Left colon (tissue), 2 donors: ENCODE results near the gene PDE7B. TPM values are rescaled to one million over a fixed set of nuclear protein-coding genes. Genes with fewer than 3 reads are reported as not detected.

Experiments
- ATAC-seq: fragments of 200-7000 bp; cut with Tn5 transposase; one replicate; pipeline ENCODE4 v1.9.1; 2020; ENCODE audit warnings: mild to moderate bottlenecking, moderate library complexity
- DNase-seq, 2 donors: peaks; one replicate each; pipeline ENCODE4 v3.0.0-alpha.2; 2020
- intact Hi-C, 2 donors: fragments of 100-400 bp; cut with DNase I in 1 of 2; cut with micrococcal nuclease in 1 of 2; formaldehyde crosslinking; loops; one replicate each; pipeline versions ENCODE4 v1.11.2 to v1.14.0; 2022; cut with DNase I, micrococcal nuclease
- total RNA-seq, 2 donors: library from RNA; stranded (reverse); fragmentation: NEBNext Ultra II Directional; extraction: Animal tissue kit (Norgen Biotek cat#: 25700); gene quantifications; one replicate each; pipeline ENCODE4 v1.2.1, GENCODE V29; 2021
- donor health status: DM: no; HTN: no; CAD: no.
- donor health status: DM: yes; HTN: yes; CAD: no.

Gene PDE7B
- total RNA-seq, 2 donors from 2014 or later: 1.4 to 2.5 TPM

DNA sequence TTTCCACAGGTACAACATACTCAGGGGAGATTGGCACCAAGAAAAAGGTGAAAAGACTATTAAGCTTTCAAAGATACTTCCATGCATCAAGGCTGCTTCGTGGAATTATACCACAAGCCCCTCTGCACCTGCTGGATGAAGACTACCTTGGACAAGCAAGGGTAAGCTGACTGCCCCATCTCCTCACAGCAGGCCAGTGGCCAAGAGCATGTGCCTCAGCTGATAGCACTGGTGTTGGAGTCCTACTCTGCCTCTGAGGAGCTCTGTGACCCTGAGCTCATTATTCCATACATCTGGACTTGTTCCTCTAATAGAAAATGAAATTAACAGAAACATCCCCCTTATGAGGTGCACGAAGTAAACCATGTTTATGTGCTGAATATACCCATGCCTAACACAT is 295.8 kb downstream of the PDE7B start:
- ATAC-seq (no peak), DNase-seq (no peak)
- intact Hi-C loops: no loop called here

DNA sequence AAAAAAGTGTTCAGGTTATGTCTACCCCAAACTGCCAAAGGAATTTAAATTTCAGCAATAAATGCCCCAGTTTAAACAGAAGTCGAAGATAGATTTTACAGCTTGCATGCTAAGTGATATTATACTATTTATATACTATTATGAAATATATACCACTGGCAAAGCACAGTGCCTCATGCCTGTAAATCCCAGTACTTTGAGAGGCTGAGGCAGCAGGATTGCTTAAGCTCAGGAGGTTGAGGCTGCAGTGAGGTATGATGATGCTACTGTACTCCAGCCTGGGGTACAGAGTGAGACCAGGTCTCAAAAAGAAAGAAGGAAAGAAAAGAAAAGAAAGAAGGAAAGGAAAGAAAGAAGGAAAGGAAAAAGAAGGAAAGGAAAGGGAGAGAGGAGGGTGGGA is 296.6 kb downstream of the PDE7B start:
- DNase-seq: no peak
- intact Hi-C loops: no loop called here
- no peak for ATAC-seq

DNA sequence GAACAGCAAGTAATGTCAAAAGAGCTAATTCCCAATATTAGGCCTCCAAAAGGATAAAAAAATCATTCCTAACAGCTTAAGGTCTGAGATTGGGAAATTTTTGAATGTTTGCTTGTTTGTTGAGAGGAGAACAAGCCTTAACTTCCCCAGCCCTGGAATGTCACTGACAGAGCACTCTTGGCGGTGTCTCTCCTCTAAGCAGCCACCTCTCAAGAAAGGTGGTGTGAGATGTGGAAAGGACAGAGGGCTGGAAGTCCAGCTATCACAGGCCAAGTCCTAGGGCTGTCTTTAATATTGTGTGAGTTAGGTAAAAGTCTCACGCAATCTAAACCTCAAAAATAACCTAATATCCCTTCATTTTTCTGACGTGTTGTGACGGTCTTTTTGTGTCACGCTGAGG is 297.0 kb downstream of the PDE7B start:
- DNase-seq (no peak), ATAC-seq (no peak)
- intact Hi-C loops: no loop called here

DNA sequence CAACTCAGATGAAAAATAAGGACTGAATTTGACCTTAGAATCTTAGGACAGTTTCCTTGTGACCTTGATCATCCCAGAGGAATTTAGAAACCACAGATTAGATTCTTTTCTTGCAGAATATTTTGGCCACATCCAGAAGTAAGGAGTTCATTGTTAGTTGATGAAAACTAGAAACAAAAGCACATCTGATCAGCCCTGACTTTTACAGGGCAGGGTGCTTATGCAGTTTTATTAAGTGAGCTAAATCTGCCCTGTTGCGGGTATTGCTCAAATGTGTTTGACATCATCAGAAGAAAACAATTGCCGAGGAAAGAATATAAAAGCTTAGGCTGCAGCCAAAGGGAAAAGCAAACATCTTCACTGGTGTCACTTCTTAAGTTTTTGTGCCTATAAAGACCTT is 297.8 kb downstream of the PDE7B start:
- DNase-seq (no peak), ATAC-seq (no peak)
- intact Hi-C loops: no loop called here

DNA sequence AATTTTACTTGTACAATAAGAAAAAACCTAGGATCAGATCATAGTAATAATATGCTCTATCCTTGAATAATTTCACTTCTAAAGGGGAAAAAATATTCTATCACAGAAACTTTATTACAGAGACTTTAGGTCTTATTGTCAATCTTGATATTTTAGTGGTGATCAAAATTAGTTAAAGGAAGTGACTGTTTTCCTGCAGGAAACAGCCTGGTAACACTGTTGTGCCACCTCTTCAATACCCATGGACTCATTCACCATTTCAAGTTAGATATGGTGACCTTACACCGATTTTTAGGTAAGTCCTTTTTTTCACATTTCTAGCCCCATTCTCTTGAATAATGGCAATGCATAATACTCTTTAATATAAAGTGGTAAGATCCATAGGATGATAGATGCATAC is 299.5 kb downstream of the PDE7B start:
- DNase-seq: no peak
- no peak for ATAC-seq
- intact Hi-C loops: no loop called here

DNA sequence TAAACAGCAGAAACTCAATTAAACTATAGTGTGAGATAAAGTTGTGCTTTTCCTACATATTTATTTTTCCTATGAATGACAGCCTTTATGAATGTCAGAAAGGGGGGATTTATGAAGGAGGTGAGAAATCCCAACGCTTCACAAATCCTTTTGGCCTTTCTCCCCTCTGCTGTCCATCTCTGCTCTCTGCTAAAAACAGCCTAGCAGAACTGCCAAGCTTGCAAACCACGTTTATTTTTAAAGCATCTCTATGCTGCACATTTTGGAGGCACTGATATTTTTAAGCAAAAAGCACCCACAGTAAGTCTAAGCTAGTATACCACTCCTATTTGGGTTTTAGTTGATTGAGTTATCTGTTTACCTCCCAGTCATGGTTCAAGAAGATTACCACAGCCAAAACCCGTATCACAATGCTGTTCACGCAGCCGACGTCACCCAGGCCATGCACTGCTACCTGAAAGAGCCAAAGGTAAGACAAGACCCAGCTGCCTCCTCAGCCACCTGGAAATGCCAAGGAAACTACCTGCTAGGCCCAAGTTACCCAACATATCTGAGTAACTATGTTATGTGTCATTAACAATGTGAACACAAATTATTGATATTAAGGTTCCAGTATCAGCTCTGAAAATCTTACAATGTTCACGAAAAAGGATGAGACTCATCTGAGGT is 302.3 kb downstream of the PDE7B start:
- intact Hi-C loops: no loop called here
- no peak for ATAC-seq
- no peak for DNase-seq

DNA sequence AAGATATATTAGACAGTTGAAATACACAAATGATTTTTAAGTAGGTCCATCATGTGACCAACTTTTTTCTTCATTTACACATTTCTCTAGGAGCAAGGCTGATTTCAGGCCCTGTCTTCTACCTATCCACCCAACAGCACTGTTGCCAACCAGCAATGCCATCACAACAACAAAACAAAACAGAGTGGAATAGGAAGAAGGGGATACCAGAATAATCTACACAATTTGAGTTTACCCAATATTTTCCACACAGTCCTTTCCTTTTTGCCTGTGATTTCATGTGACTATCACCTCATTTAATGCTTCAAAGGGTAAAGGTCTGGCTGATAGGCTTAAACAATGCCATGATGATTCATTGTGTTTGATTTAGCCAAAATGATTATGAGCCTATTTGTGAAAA is 303.7 kb downstream of the PDE7B start:
- DNase-seq: no peak
- intact Hi-C loops: no loop called here
- no peak for ATAC-seq

DNA sequence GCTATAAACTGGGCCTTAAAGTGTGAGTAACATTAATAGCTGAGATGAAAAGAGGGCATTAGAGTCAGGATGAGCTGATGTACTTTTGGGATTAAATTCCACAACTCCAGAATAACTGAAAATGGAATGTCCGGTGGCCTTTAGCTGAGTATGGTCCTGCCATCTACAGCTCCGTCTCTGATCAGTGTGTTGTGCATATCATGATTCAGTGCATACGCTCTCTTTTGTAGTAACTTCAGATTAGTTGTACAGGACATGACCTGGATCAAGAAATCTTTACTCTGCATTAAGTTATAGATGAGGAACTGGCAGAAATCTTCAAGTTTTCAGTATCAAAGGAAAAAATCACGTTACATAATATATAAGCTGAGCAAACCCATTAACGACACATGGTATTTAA is 306.2 kb downstream of the PDE7B start:
- intact Hi-C loops: no loop called here
- no peak for DNase-seq
- no peak for ATAC-seq

DNA sequence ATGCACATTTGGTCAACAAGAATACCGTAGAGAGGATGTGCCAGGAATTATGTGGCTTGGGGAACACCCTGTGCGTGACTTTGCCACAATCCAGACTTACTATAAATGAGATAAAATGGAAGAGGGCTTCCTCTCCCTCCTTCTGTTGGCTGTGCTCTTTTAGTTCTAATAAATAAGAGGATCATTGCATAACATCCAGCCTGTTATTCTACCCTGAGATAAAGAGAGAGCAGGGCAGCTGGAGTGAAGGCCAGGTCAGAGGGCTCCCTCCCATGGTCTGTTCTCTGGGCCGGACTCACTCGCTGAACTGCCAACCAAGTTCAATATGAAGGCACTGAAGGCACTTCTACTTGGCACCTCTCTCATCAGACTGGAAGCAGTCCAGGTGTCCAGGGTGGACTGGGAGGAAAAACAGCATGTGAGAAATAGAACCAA is 306.9 kb downstream of the PDE7B start:
- no peak for ATAC-seq
- no peak for DNase-seq
- intact Hi-C loops: no loop called here

DNA sequence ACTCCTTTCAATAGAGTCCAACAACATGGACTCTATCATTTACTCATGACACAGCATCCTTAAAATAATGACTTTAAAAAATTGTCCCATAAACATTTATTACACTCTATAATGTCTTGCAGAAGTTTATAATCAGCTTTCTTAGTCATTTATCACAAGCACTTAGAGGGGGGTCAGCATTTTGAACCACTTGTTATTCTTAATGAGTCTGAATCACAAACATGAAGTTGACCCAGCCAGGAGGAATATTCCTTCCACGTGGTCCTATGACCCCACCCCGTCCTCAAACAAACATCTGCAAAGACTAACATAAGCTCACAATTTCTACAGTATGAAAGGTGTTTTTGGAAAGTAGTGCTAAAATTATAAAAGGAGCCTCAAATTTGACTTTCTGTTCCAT is 307.5 kb downstream of the PDE7B start:
- no peak for DNase-seq
- ATAC-seq: no peak
- intact Hi-C loops: no loop called here

DNA sequence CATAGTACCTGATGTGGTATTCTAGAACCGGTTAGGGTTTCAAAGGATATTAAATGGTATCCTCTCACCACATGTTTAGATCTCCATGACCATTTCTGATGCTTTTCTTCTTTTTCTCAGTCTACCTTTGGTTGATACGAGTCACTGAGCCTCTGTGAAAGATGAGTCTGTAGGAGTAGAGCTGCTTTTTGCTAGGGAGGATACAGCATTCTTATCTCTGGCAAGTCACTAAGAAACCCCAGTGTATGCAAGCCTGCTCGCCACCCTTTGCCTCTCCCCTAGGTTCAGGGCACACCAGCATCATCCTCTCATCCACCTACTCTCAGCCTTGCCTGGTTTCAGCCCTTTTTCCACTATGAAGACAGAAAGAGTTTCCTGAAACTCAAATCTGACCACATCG is 308.7 kb downstream of the PDE7B start:
- DNase-seq (no peak), ATAC-seq (no peak)
- intact Hi-C loops: no loop called here

DNA sequence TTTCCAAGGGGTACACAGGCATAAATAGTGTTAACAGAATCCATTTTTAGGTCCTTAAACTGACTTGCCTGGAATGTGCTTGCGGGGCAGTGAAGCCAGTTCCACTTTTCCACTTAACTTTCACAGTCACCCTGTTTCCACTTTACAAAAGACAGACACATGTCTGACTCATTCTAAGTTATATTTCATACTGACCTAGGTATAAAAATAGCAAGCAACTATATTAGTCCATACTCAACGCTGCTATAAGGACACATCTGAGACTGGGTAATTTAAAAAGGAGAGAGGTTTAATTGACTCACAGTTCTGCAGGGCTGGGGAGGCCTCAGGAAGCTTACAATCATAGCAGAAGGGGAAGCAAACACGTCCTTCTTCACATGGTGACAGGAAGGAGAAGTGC is 310.4 kb downstream of the PDE7B start:
- ATAC-seq: no peak
- intact Hi-C loops: no loop called here
- no peak for DNase-seq

DNA sequence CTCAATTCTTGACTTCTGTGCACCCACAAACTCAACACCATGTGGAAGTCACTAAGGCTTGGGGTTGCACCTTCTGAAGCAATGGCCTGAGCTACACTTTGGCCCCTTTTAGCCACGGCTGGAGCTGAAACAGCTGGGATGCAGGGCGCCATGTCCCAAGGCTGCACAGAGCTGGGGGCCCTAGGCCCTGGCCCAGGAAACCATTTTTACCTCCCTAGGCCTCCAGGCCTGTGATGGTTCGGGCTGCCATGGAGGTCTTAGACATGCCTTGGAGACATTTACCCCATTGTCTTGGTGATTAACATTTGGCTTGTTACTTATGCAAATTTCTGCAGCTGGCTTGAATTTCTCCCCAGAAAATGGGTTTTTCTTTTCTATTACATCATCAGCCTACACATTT is 311.8 kb downstream of the PDE7B start:
- intact Hi-C loops: no loop called here

DNA sequence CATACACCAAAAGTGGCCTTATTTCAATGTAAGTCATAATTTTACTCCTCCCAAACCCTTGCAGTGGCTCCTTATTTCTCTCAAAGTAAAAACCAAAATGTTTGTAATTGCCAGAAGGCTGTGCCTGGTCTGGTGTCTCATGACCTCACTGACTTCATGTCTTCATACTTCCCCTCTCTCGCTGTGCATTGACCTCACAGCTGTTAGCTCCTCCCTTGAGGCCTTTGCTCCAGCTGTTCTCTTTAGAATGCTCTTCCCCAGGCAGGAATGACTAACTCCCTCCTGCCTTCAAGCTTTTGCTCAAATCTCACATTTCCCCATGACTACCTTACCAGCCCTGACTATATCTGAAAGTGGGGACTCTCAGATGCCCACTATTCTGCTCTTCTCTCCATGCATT is 315.3 kb downstream of the PDE7B start:
- intact Hi-C loops: no loop called here
- DNase-seq: no peak
- no peak for ATAC-seq

More for the DNA sequence above, 311.8 kb downstream of the PDE7B start:
- ATAC-seq (no peak), DNase-seq (no peak)

DNA sequence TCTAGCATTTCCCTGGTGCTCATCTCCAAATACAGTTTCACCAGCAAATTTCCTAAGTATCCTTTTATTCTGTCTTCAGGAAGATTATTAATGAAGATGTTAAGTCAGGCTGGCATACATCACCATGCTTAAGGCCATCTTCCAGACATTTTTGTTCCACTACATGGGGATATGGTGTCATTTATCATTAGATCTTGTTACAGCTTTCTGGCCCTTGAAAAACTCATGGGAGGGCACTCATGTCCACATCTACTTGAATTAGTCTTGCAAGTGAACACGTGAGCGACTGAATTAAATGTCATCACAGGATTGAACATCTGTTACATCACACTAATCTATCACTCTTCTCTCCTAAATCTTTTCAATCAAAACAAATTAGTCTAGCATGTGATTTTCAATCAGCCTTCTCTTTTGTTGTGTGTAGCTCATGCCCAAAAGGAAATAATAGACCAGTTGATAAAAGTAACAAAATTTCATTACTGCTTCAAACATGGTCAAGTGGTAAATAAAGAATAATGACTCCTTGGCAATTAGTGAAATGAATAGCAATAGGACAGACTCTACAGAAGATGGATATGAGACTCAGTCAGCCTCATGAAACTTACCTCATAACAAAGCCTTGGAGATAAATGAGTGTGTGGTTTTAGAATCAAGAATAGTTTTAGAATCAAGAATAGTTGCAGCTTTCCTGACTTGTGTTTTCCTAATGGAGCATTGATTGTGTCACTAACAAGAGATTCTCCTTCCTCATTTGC is 318.1 kb downstream of the PDE7B start:
- no peak for DNase-seq
- ATAC-seq: no peak
- intact Hi-C loops: no loop called here

DNA sequence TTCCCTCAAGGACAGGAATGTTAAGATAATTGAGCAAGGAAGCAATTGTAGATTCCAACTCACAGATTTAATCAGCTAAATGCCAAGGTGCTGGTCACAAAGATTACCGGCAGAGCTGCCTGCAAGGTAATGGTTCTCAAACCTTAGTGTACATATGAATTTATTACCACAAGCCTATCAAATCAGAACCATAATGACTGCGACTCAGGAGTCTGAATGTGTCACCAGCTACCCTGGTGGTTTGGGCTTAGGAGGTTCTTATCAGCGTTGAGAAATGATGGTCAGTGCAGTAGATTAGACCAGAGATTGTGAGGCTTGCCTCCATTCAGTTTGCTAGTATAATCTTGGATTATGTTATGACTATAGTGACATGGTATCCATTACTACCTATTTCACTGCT is 319.7 kb downstream of the PDE7B start:
- no peak for ATAC-seq
- intact Hi-C loops: no loop called here

DNA sequence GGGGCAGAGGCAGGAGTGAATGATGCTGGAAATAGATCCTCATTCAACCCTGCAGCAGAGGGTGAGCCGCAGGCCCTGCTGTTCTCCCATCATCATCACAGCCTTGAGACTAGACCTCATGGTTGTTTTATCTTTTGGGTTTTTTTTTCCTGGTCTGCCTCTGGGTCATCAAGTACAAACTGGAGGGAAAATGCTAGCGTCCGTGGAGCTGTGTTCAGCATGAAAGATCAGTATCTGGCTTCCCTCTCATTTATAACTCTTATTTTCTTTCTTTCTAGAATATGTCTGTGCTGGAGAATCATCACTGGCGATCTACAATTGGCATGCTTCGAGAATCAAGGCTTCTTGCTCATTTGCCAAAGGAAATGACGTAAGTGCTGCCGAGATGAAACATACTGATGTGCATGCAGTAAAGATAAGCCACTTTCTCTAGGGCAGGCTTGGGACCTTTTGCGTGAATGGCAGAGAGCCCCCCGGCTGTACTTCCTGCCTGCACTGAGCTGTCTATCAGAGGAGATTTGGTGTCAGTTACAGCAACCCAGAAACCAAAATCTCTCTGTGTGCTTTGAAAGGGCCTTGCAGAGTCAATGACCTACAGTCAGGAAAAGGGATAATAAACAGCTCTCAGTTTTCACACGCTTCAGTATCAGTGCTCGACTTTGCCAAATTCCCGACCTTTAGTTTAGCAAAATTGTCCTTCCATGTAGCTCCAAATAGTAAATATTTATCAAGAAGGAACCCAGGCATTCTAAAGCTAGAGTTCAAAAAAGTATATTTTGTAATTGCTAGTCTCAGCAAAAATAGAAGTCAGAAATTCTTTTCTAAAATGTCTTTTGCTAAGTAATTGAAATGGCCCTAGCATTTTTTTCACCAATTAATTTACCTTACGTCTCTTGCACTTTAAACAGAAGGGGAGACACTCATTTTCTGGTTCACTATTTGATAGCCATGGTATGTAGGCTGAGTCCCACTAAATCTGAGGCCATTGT is 322.3 kb downstream of the PDE7B start:
- no peak for ATAC-seq
- intact Hi-C loops: no loop called here
- peak in 1 of 2 donors; percentile 27 for DNase-seq

More for the DNA sequence above, 319.7 kb downstream of the PDE7B start:
- no peak for DNase-seq

DNA sequence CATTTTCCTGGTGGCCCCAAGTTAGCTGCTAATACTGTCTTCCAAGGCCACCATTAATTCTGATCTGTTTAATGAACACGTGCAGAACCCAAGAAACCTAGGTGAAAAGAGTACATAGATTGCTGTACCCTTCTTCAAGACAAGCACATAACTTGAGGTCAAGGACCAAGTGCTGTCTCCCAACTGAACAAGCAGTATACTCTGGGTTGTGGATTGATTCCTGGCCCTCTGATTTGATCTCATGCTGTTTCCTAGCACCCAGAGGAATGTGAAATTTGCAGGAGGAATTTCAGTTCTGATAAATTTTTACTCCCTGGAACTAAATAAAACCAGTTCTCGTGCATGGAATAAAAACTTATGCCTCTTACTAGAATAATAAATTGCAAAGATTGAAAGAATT is 323.0 kb downstream of the PDE7B start:
- DNase-seq: no peak
- no peak for ATAC-seq
- intact Hi-C loops: no loop called here

DNA sequence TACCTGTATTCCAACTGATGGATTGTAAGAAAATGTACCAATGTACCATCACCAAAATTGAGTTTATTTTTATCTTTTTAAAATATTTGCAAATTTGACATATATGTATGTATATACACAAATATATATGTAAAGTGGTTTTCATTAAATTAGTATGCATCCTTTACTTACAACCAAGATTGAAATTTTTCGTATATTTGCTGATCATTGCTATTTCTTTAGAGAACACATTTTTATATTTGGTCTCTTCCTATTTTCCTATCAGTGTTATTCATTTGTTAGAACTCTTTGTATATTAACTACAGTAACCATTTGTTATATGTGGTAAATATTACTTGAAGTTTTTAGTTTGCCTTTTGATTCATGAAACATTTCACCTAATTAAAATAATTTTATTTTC is 324.4 kb downstream of the PDE7B start:
- ATAC-seq (no peak), DNase-seq (no peak)
- intact Hi-C loops: no loop called here

DNA sequence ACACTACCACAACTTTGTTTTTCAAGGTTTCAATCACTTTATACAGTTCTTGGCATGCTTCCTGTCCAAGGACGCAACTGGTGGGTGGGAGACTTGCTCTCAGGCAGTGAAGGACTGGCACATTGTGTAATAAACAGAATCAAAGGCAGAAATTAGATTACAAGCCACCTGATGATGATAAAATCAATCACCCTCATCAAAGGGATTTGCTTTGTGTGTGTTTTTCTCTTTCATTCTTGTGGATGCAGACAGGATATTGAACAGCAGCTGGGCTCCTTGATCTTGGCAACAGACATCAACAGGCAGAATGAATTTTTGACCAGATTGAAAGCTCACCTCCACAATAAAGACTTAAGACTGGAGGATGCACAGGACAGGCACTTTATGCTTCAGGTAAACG is 327.2 kb downstream of the PDE7B start:
- DNase-seq (no peak), ATAC-seq (no peak)
- intact Hi-C loops: no loop called here
